Fibroblast of pulmonary artery (primary cell): Measurements from ENCODE around the gene SENP7.
"Not testable (repeated sequence)": the region's sequence is repeated elsewhere in the genome, so short reads cannot be mapped to it uniquely, and the experiment has no call there.

Source experiments
- DNase-seq: peaks from one replicate; pipeline ENCODE4 v3.0.0-alpha.2; 2010; ENCODE audit warnings: low read depth
- H3K4me3 ChIP-seq: replicated peaks from 2 replicates; pipeline ENCODE4 v1.5.1; 2011; ENCODE audit warnings: low read depth, mild to moderate bottlenecking, control low read depth, low read length, moderate library complexity
- CTCF ChIP-seq: IDR thresholded peaks from 2 replicates; pipeline ENCODE4 v1.5.1; 2011; ENCODE audit warnings: mild to moderate bottlenecking, control low read depth, low read length, inconsistent platforms; ENCODE audit errors: missing control alignments

Gene SENP7

DNA sequence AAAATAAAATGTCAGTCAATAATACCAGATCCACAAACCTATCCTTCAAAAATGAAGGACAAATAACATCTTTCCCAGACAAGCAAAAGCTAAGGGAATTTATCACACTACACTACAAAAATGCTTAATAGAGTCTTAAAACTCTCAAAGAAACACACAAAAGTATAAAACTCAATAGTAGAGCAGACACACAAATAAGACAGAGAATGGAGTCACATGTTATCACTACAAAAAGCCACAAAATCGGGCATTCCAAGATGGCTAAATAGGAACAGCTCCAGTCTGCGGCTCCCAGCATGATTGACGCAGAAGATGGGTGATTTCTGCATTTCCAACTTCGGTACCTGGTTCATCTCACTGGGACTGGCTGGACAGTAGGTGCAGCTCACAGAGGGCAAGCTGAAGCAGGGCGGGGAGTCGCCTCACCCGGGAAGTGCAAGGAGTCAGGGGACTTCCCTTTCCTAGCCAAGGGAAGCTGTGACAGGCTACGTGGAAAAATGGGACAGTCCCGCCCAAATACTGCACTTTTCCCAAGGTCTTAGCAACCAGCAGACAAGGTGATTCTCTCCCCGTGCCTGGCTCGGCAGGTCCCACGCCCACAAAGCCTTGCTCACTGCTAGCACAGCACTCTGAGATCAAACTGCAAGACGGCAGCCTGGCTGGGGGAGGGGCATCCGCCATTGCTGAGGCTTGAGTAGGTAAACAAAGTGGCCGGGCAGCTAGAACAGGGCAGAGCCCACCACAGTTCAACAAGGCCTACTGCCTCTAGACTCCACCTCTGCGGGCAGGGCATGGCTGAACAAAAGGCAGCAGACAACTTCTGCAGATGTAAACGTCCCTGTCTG lies 46.3 kb downstream of the SENP7 start:
- no peak for DNase-seq
- TF ChIP-seq CTCF, result no peak
- peak overlapping the region; percentile 22 for H3K4me3 ChIP-seq

DNA sequence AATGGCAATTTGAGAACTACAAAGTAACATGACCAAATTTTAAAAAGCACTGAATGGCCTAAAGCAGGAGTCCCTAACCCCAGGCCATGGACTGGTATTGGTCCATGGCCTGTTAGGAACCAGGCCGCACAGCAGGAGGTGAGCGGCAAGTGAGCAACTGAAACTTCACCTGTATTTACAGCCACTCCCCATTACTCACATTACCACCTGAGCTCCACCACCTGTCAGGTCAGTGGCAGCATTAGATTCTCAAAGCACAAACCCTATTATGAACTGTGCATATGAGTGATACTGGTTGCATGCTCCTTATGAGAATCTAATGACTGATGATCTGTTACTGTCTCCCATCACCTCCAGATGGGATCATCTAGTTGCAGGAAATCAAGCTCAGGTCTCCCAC lies 48.8 kb downstream of the SENP7 start:
- no peak for DNase-seq
- TF ChIP-seq CTCF, result no peak
- no peak overlapping the region for H3K4me3 ChIP-seq

GRCh38 chr3:101461451-101461850 lies 51.6 kb downstream of the SENP7 start:
- DNase-seq, result no peak
- H3K4me3 ChIP-seq, result no peak overlapping the region
- no peak for TF ChIP-seq CTCF

- H3K4me3 ChIP-seq, result no peak overlapping the region
- TF ChIP-seq CTCF, result no peak
- DNase-seq, result no peak
Observed at GRCh38 chr3:101458387-101458786, 54.6 kb downstream of the SENP7 start.

GRCh38 chr3:101454629-101455028 lies 58.4 kb downstream of the SENP7 start:
- DNase-seq, result no peak
- TF ChIP-seq CTCF, result no peak
- H3K4me3 ChIP-seq, result no peak overlapping the region

GRCh38 chr3:101453961-101454360 lies 59.1 kb downstream of the SENP7 start:
- no peak for DNase-seq
- no peak for TF ChIP-seq CTCF

DNA sequence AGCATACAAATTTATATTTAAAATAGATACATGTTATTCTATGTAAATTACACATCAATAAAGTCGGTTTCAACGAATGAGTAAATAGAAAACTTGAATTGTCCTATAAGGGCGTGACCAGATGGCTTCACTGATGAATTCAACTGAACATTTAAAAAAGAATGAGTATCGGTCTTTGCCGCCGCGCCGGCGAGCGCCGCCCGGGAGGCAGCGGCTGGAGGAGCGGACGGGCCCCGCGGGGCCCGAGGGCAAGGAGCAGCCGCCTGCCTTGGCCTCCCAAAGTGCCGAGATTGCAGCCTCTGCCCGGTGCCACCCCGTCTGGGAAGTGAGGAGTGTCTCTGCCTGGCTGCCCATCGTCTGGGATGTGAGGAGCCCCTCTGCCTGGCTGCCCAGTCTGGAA lies 74.4 kb downstream of the SENP7 start:
- DNase-seq, H3K4me3 ChIP-seq: not testable (repeated sequence)

More at GRCh38 chr3:101453961-101454360, 59.1 kb downstream of the SENP7 start:
- H3K4me3 ChIP-seq, result no peak overlapping the region
